ENCODE results near the gene LHX1. TPM values are rescaled to one million over a fixed set of nuclear protein-coding genes. Genes with fewer than 3 reads are reported as not detected.

Gene LHX1
- polyA plus RNA-seq, 3 donors = 75.4 to 80.9 (median 76.2) TPM

GRCh38 chr17:36937959-36938565, 787 bp downstream of the LHX1 start:
- DNase-seq (ENCODE audit: low read depth in 3 of 3, low spot score in 2 of 3) = no peak

- no peak for DNase-seq (ENCODE audit: low read depth in 3 of 3, low spot score in 2 of 3)
Measured at GRCh38 chr17:36938566-36939051, 1.3 kb downstream of the LHX1 start.

DNA sequence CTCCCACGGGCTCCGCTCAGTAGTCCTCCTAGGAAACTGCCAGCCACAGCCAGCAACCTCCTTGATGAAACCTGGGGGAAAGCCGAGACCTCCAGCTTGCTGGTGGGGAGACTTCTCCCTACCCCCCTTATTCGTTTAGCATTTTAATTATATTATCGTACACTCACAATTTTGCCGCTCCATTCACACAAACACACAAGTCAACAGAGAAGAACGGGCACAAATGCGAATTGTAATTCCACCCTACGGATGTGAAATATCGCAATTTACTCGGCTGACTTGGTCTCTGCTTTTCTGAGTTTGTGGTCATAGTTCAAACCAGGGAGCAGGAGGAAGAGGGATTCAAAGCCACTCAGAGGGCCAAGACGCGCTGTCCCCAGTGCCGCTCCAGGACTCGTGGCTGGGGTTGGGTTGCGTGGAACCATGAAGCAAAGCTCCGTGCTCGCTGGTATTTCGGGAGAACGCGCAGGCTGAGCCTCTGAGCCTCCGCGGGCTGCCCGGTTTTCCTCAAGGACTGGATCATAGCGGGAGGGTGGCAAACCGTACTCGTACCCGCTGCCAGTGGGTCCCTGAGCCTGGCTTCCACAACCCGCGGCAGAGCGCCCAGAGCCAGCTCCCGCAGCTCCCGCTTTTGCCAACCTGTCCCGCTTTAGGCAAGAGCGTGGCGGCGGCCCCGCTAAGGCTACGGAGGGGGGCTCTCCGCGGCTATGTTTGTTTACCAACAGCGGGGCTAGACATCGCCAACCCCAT, 2.0 kb downstream of the LHX1 start:
- DNase-seq (ENCODE audit: low read depth in 3 of 3, low spot score in 2 of 3) = no peak

DNA sequence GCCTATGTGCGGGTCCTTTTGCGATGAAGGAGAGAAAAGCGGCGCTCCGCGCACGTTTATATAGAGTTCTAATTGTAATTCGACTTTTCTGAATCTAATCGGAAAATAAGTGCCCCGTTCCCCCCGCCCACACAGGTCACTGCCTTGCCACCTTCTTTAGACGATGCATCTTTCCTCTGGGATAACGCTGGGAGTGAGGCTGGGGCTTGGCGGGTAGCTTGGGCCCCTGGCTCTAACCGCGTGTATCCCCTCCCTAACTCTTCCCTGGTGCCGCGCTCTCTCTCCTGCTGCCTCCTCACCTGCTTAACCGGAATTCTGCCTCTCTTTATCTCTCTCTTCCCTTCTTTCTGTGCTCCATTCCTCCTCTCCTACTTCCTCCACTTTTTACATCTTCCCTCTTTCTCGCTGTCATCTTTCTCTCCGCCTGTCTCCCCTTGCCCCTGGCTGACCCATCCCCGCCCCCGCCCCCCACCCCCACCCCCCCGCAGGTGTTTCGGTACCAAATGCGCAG, 2.6 kb downstream of the LHX1 start:
- DNase-seq (ENCODE audit: low read depth in 3 of 3, low spot score in 2 of 3) = no peak

DNA sequence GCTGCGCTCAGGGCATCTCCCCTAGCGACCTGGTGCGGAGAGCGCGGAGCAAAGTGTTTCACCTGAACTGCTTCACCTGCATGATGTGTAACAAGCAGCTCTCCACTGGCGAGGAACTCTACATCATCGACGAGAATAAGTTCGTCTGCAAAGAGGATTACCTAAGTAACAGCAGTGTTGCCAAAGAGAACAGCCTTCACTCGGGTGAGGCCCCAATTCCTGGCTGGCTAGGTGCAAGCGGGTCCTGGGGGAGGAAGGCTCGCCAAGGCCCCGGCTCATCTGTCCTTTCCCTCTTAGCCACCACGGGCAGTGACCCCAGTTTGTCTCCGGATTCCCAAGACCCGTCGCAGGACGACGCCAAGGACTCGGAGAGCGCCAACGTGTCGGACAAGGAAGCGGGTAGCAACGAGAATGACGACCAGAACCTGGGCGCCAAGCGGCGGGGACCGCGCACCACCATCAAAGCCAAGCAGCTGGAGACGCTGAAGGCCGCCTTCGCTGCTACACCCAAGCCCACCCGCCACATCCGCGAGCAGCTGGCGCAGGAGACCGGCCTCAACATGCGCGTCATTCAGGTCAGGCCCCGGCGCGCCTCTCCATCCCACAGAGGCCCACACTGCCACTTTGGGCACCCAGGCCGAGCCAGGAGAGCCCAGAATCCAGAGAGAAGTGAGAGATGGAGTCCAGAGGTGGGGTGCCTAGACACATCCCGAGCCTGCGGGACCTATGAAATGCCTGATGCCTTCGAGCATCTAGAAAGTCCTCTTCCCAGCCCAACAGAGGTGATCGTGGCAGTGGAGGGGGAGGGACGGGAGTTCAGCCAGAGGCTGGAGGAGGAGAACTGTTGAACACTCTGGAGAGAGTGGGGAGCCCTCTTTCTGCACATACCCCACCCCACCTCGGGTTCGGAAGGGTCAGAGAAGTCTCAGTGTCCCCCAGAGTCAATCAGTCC, 3.3 kb downstream of the LHX1 start:
- no peak for DNase-seq (ENCODE audit: low read depth in 3 of 3, low spot score in 2 of 3)

GRCh38 chr17:36941265-36942010, 4.2 kb downstream of the LHX1 start:
- no peak for DNase-seq (ENCODE audit: low read depth in 3 of 3, low spot score in 2 of 3)

- no peak for DNase-seq (ENCODE audit: low read depth in 3 of 3, low spot score in 2 of 3)
Measured at GRCh38 chr17:36942019-36942599, 4.8 kb downstream of the LHX1 start.

GRCh38 chr17:36942631-36943125, 5.4 kb downstream of the LHX1 start:
- DNase-seq (ENCODE audit: low read depth in 3 of 3, low spot score in 2 of 3) = no peak

- DNase-seq (ENCODE audit: low read depth in 3 of 3, low spot score in 2 of 3) = no peak
Measured at GRCh38 chr17:36943250-36944191, 6.2 kb downstream of the LHX1 start.

DNA sequence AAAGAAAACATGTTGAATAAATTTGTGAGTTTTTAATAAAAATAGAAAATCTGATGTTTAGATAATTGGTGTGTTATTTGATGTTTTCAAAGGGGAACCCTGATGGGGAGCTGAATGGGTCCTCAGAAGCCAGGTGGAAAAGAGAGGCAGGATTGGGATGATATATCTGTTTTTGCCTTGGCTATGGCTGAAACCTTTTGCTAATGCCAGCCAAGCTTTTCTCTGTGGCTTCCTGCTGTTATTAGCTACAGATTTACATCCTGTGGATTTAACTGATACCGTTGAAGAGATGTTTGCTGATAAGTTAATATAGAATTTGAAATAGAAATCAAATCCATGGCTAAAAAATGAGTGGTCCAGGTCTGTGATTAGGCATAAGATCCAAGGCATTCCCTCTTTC, 7.3 kb downstream of the LHX1 start:
- DNase-seq (ENCODE audit: low read depth in 3 of 3, low spot score in 2 of 3) = no peak

DNA sequence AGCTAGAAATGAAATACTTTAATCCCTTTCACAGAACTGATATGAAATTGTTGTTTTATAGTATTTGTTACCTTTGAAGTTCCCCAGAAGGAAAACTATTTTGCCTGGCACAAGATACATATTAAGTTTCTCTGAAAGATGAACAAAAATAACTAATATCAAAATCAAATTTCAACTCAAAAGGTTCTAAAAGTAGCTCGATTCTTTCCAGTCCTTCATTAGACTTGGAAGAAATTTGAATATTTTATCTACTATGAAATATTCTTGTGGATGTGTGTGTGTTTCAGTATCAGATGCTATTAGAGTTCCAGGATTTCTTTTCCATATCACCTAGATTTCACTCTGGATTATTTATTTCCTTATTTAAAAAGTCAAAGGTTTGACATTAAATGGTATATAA, 7.9 kb downstream of the LHX1 start:
- no peak for DNase-seq (ENCODE audit: low read depth in 3 of 3, low spot score in 2 of 3)

GRCh38 chr17:36945959-36946725, 8.9 kb downstream of the LHX1 start:
- DNase-seq (ENCODE audit: low read depth in 3 of 3, low spot score in 2 of 3) = no peak

GRCh38 chr17:36946726-36947091, 9.4 kb downstream of the LHX1 start:
- no peak for DNase-seq (ENCODE audit: low read depth in 3 of 3, low spot score in 2 of 3)

DNA sequence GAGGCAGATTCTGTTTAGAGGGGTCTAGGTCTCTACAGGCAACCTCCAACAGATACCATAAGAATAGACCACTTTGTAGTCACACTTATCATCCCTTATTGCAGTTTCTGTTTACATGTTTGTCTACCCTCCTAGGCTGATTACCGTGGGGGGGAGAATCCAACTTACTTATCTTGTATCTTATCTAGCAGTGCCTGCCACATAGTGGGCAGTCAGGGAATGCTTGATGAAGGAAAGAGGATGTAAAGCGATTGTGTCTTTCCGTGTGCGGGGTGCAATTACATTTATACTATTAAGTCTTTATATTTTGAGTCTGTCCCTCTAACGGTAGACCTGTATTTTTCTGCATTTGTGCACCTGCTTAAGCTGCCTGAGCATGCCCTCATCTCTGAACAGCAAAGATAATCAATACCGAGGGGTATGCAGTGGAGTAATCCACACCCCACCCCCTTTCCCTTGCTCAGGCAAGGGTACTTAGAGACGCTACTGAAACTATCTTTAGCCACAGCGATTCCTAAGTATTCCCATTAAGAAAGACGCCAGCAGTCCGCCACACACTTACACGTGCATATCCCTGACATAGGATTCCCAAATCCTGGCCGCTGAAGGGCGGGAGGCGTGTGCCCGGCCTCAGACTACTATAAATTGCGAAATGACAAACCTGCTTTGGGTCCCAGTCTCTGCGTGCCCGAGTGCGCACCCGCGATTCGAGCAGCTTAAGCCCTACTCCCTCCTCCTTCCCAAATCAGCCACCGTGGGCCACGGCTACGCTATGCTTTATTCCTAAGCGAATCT, 10.8 kb downstream of the LHX1 start:
- no peak for DNase-seq (ENCODE audit: low read depth in 3 of 3, low spot score in 2 of 3)

GRCh38 chr17:36948717-36949460, 11.6 kb downstream of the LHX1 start, which contains the start of gene AATF:
Gene AATF (plus strand): TSS chr17:36948954. CDS start chr17:36949126, 172 bp downstream.
- DNase-seq (ENCODE audit: low read depth in 3 of 3, low spot score in 2 of 3) = peak in 2 of 3 donors; percentile 90 to 93

DNA sequence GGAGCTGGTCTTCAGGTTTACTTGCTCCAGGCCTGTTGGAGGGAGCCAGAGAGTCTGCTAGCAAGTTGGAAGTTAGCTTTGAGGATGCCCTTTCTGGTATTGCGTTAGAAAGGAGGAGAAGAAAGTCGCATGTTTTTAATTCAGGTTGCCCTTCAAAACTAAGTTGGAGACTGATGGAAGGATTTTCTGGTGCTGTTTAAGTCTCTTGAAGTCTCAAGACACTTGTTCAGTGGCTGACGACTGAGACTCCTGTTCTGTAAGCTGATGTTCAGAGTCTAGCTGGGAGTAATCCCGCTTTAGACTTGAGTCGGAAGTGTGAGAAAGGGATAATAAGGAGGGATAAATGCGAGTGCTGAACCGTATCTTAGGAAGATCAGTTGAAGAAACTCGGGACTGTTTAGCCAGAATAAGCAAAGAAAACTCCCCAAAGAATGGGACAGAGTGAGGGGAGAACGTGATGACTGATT, 12.2 kb downstream of the LHX1 start:
- DNase-seq (ENCODE audit: low read depth in 3 of 3, low spot score in 2 of 3) = peak in 1 of 3 donors; percentile 41
